Liver (tissue), 3 donors: ENCODE measurements around the gene OMA1.
"Not testable (repeated sequence)": the region's sequence is repeated elsewhere in the genome, so short reads cannot be mapped to it uniquely, and the experiment has no call there.

Experiments
- ATF3 ChIP-seq: IDR thresholded peaks from 2 replicates; pipeline ENCODE4 v1.6.1; 2016; ENCODE audit warnings: antibody characterized with exemption
- CTCF ChIP-seq: fragments of 150-350 bp; IDR thresholded peaks from 2 replicates; pipeline ENCODE4 v1.5.1; 2017; ENCODE audit warnings: improper control_type of control experiment, low read depth, low read length; ENCODE audit not compliant: missing input control
- HNF4A ChIP-seq, 2 donors: conservative IDR thresholded peaks; 2 replicates each; pipeline ENCODE4 v1.6.1; 2016; ENCODE audit warnings: antibody characterized with exemption in 2 of 2, mild to moderate bottlenecking in 2 of 2
- HNF4G ChIP-seq: IDR thresholded peaks from 2 replicates; pipeline ENCODE4 v1.6.1; 2016; ENCODE audit warnings: antibody characterized with exemption
- JUND ChIP-seq, 2 donors: IDR thresholded peaks; 2 replicates each; pipeline ENCODE4 v1.6.1; 2016; ENCODE audit warnings: antibody characterized with exemption in 2 of 2
- MAX ChIP-seq: IDR thresholded peaks from 2 replicates; pipeline ENCODE4 v1.6.1; 2016; ENCODE audit warnings: antibody characterized with exemption
- RAD21 ChIP-seq, 2 donors: IDR thresholded peaks; 2 replicates each; pipeline ENCODE4 v1.6.1; 2016; ENCODE audit warnings: antibody characterized with exemption in 2 of 2, mild to moderate bottlenecking in 2 of 2
- REST ChIP-seq: IDR thresholded peaks from 2 replicates; pipeline ENCODE4 v1.6.1; 2016; ENCODE audit warnings: antibody characterized with exemption, mild to moderate bottlenecking
- RXRA ChIP-seq, 2 donors: IDR thresholded peaks; 2 replicates each; pipeline ENCODE4 v1.6.1; 2017 to 2018; ENCODE audit warnings: antibody characterized with exemption in 2 of 2, mild to moderate bottlenecking in 1 of 2
- SP1 ChIP-seq: IDR thresholded peaks from 2 replicates; pipeline ENCODE4 v1.6.1; 2018; ENCODE audit warnings: antibody characterized with exemption, mild to moderate bottlenecking
- TAF1 ChIP-seq: conservative IDR thresholded peaks from 2 replicates; pipeline ENCODE4 v1.6.1; 2016; ENCODE audit warnings: antibody characterized with exemption, mild to moderate bottlenecking
- YY1 ChIP-seq: IDR thresholded peaks from 2 replicates; pipeline ENCODE4 v1.6.1; 2016; ENCODE audit warnings: antibody characterized with exemption, mild to moderate bottlenecking
- ZBTB33 ChIP-seq: IDR thresholded peaks from 2 replicates; pipeline ENCODE4 v1.6.1; 2016; ENCODE audit warnings: antibody characterized with exemption
- donor health status: healthy.
- donor health status: healthy.

- not testable (repeated sequence) for TF ChIP-seq MAX; CTCF; RAD21 (IDR thresholded peaks at IDR 0.05); ATF3; ZBTB33; TAF1; REST; RXRA (IDR thresholded peaks at IDR 0.05); YY1; HNF4A (conservative IDR thresholded peaks at IDR 0.05); HNF4G; JUND (IDR thresholded peaks at IDR 0.05); SP1
Observed at GRCh38 chr1:58549291-58549690, 2.8 kb upstream of the OMA1 start.
